Kidney capillary endothelial cell (primary cell): ENCODE measurements around the gene TSPAN8.
"Not testable (repeated sequence)": the region's sequence is repeated elsewhere in the genome, so short reads cannot be mapped to it uniquely, and the experiment has no call there.

Source experiments
- DNase-seq: peaks from one replicate; pipeline ENCODE4 v3.0.0-alpha.2; 2018; ENCODE audit warnings: low spot score

Gene TSPAN8

GRCh38 chr12:71164166-71164565 is 6.4 kb upstream of the TSPAN8 start:
- no peak for DNase-seq

GRCh38 chr12:71162832-71163763 is 5.3 kb upstream of the TSPAN8 start:
- DNase-seq: no peak

DNA sequence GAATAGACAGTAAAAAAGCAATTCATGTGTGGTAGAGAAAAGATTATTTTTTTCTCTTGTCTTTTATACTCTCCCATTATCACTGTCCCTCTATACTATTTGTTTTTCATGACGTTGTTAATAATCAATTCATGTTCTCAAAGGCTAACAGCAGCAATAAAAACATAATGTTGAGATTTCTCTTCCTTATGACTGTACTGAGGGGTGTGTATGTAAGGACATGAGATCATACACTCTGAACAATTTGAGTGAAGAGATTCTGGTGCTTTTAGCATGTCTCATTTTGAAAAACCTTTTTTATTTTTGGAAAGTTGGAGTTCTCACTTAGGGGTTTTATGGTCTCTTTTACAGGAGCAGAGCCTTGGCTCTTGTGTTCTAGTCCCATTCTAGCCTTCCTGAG is 3.8 kb upstream of the TSPAN8 start:
- no peak for DNase-seq

GRCh38 chr12:71160585-71160984 is 2.8 kb upstream of the TSPAN8 start:
- DNase-seq: no peak

DNA sequence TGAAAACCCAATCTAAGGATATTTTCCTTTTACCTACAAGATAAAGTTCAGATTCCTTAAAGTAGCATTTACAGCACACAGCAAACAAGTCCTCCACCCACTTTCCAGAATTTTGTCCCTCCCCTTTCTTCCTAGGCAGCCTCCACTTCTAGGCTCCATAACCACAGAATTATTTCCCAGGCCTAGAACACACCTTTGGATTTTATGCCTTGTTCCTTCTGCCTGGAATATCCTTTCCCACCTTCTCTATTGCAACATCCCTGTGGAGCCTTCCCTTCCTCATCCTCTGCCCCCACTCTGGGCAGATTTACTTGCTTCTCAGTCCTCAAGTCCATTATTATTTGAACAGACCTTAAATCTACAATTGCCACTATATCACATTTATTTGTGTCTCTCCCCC is 2.1 kb upstream of the TSPAN8 start:
- DNase-seq: no peak

GRCh38 chr12:71159264-71159663 is 1.5 kb upstream of the TSPAN8 start:
- DNase-seq: no peak

DNA sequence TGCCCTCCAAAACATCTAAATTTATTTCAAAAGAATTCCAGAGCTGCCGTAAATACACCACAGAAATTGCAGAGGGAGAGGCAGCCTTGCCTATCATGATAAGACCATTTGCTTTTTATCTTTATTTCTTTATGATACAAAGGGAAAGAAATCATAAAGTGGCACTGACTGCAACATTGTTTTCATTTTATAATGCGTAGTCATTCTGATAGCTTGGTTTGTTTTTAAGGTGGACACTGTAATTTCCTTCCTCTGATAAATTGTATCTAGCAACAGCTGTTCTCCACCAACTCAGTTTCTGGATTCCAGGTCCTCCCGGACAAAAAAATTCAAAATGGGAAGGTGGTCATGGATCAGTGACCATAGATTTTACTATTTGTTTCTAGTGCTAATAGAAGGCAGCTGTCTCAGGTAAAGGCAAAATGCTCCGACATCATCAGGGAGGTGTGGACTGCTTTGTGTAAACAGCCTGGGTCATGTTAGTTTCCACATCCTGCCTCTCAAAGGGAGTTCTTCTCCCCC is 623 bp upstream of the TSPAN8 start:
- DNase-seq: no peak

- DNase-seq: no peak
Observed at GRCh38 chr12:71155225-71155624, 2.6 kb downstream of the TSPAN8 start.

- DNase-seq: no peak
Observed at GRCh38 chr12:71152851-71153250, 4.9 kb downstream of the TSPAN8 start.

DNA sequence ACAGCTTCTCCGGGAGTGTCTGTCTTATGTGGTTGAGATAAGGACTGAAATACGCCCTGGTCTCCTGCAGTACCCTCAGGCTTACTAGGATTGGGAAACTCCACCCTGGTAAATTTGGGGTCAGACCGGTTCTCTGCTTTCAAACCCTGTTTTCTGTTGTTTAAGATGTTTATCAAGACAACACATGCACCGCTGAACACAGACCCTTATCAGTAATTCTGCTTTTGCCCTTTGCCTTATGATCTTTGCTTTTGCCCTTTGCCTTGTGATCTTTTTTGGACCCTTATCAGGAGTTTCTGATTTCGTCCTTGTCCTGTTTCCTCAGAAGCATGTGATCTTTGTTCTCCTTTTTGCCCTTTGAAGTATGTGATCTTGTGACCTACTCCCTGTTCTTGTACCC is 7.8 kb downstream of the TSPAN8 start:
- DNase-seq: not testable (repeated sequence)

GRCh38 chr12:71144682-71145081 is 13.1 kb downstream of the TSPAN8 start:
- DNase-seq: no peak

- no peak for DNase-seq
Observed at GRCh38 chr12:71142956-71143355, 14.8 kb downstream of the TSPAN8 start.

DNA sequence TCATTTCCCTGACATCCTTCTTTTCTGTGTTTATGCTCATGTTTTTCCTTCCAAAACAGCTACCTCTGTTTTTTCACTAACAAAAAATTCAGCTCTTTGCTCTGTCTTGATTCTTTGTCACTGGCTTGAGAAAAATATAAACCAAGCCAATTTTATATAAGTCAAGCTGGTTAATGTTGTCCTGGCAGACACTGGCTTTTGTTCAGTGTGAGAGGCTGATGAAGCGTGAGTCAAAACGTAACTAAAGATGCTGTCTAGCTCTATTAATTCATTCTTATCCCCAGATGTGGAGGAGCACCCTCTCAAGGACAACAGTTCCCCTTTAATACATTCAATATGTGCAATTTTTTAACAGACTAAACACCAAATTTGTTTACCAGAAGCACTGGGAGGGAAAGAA is 15.8 kb downstream of the TSPAN8 start:
- DNase-seq: no peak

- no peak for DNase-seq
Observed at GRCh38 chr12:71141378-71141926, 16.3 kb downstream of the TSPAN8 start.

DNA sequence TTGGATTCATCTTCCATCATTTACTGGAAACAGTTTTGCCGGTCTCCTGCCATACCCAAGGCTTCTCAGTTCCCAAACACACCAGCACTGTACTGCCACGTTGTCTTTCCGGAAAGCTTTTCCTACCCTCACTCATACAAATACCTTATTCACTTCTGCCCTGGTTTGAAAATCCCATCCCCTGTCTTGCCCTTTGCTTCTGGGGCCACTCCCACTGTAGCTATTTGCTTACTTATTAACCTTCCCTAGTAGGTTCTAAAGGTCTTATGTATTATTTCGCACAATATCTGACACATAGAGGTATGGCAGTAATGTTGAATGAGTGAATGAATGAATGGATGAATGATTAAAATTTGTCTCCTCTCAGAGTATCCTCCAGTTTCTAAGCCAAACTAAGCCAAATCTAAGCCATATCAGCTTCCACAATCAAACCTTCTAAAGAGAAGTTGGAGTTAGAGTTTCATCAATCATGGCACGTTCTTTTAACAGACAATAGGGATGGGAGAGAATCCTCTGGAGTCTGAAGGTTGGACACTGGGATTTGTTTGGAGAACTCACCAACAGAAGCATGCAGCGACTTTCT is 18.6 kb downstream of the TSPAN8 start:
- no peak for DNase-seq

DNA sequence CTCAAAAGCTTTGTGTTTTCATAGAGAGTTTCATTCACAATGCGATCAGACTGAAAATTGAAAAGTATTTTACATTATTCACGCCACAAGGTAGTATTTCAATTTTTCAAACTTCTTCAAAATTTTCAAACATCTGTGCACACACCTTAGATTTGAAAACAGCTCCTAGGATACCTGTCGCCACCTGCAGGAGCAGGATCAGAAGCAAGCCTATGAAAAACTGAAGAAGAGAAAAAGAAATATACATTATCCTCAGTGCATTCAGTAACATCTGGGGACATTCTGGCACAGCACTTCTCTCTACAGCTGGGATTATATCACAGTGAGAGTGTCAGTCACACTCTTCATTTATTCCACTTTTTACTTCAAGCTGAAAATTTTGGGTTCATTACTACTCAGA is 19.8 kb downstream of the TSPAN8 start:
- DNase-seq: no peak

DNA sequence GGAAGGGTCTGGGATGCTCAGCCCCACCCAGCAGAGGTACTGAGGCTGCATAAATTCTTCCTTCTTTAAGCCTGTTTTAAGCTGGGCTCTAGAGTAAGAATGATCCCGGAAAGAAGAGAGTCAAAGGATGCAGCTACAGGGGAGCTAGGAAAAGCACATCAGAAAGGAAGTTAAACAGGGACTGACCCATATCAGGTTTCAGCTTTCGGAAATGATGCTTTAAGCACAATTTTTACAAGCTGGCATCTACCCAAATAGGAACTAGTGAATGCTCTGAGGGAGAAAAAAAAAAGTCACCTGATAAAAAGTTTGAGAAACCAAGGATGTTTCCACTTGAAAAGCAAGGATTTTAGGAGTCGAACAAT is 22.0 kb downstream of the TSPAN8 start:
- no peak for DNase-seq

- DNase-seq: no peak
Observed at GRCh38 chr12:71135077-71135811, 22.6 kb downstream of the TSPAN8 start.

DNA sequence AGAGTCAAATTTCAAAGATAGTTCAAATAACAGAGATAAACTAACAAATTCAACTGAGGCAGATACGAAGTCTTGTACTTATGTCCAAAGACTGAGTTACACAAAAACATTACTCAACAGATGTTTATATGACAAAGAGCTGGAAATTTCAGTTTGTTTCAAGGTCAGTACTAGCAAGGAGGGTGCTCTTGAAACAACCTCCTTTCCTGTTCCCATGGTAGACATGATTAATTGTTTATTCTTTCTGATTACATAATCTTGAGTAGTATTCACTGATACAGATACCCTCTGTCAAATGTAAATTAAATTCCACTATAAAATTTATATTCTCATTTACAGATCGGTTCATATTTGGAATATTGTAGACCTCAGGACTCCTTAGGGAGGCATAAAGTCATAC is 23.4 kb downstream of the TSPAN8 start:
- no peak for DNase-seq

DNA sequence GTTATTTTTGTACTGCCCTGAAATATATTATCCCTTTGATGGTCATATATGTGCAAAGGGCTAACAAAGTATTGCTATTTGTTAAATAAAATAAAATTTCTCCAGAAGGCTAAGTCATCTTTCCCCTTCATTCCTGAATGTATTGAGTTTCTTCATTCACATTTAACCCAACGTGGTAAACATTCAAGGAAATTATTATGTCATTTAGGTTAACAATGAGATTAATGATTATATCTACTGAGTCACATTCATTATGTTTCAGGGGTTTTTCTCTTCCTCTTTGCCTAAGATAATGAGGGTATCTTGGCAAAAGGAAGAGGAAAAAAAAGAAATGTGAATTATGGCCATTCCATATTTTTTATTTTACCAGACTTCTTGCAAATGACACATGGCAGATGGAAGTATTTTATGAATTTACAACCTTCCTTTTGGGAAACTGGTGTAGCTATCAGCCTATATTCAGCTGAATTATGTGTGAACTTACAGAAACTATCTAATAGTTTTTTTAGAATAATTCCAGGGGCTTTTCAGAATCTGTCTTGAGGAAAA is 27.2 kb downstream of the TSPAN8 start:
- DNase-seq: no peak

GRCh38 chr12:71129364-71129763 is 28.4 kb downstream of the TSPAN8 start:
- DNase-seq: no peak

DNA sequence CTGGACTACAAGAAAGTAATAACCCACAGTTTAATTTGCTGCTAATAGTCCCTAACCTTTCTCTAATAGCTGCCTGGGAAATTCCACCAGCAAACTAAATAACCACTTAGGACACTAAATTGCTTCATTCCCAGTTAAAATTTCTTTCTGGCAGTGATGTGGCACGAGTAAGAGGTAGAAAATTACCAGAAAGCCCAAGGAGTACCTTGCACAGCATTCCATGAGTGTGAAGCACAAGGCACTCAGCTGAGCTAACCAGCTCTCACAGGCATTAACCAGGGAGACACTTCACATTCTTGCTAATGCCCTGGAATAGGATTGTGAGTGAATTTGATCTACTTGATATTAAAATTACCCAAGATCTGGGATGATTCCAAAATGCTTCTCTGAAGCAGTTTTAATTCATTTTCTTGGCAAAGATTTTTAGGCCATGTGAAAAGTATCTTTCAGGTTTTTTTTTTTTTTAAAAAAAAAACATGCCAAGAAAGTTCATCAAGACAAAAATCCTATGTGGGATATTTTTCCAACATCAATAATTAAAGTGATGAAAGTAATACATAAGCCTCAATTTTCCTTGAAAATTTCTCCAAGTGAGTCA is 29.5 kb downstream of the TSPAN8 start:
- no peak for DNase-seq
